Neural cell (in vitro differentiated cells): ENCODE results near the gene TAF3.
A peak's percentile ranks its signal among the peaks of the same experiment; 100 is the strongest.

Experiments used
- CTCF ChIP-seq: fragments of 450-650 bp; IDR thresholded peaks from 2 replicates; pipeline ENCODE4 v1.5.1; 2014; ENCODE audit warnings: antibody characterized with exemption, mild to moderate bottlenecking, moderate library complexity; ENCODE audit not compliant: poor library complexity, severe bottlenecking
- EP300 ChIP-seq: fragments of 450-650 bp; conservative IDR thresholded peaks from 2 replicates; pipeline ENCODE4 v1.6.1; 2014; ENCODE audit warnings: antibody characterized with exemption, mild to moderate bottlenecking, moderate library complexity; ENCODE audit not compliant: poor library complexity, severe bottlenecking
- EZH2 ChIP-seq: fragments of 200-600, 300-800 bp; shearing (Covaris generic), sonication (generic); IDR thresholded peaks from 2 replicates; pipeline ENCODE4 v1.6.1; 2014; ENCODE audit warnings: antibody characterized with exemption, low read length, borderline replicate concordance, mild to moderate bottlenecking; ENCODE audit not compliant: insufficient read depth, poor library complexity, severe bottlenecking
- MXI1 ChIP-seq: fragments of 450-650 bp; conservative IDR thresholded peaks from 2 replicates; pipeline ENCODE4 v1.6.1; 2014; ENCODE audit warnings: antibody characterized with exemption, mild to moderate bottlenecking; ENCODE audit not compliant: poor library complexity, severe bottlenecking
- POLR2AphosphoS5 ChIP-seq: IDR thresholded peaks from 2 replicates; pipeline ENCODE4 v1.6.1; 2012
- RAD21 ChIP-seq: fragments of 450-650 bp; conservative IDR thresholded peaks from 2 replicates; pipeline ENCODE4 v1.6.1; 2014; ENCODE audit warnings: antibody characterized with exemption, mild to moderate bottlenecking, moderate library complexity
- REST ChIP-seq: IDR thresholded peaks from 2 replicates; pipeline ENCODE4 v1.6.1; 2012; ENCODE audit warnings: borderline replicate concordance
- SMC3 ChIP-seq: fragments of 450-650 bp; conservative IDR thresholded peaks from 2 replicates; pipeline ENCODE4 v1.6.1; 2014; ENCODE audit warnings: antibody characterized with exemption, mild to moderate bottlenecking, moderate library complexity; ENCODE audit not compliant: poor library complexity
- TAF1 ChIP-seq: IDR thresholded peaks from 2 replicates; pipeline ENCODE4 v1.6.1; 2012; ENCODE audit warnings: low read depth

- peak; percentile 78 for TF ChIP-seq EZH2
- TF ChIP-seq TAF1, result no peak
- TF ChIP-seq POLR2AphosphoS5, result no peak
- no peak for TF ChIP-seq REST
- TF ChIP-seq CTCF, result no peak
- TF ChIP-seq RAD21, result no peak
- no peak for TF ChIP-seq EP300
- no peak for TF ChIP-seq MXI1
- TF ChIP-seq SMC3, result no peak
Measured at GRCh38 chr10:8054244-8054493, 235.9 kb downstream of the TAF3 start.
